ENCODE results near the gene RAMP3. TPM values are rescaled to one million over a fixed set of nuclear protein-coding genes. Genes with fewer than 3 reads are reported as not detected.

RAMP3 gene
- total RNA-seq, 1 experiment from 2014 or later = not detected

- DNase-seq (ENCODE audit: low spot score) = no peak
These were observed 22.1 kb downstream of the RAMP3 start for GRCh38 chr7:45179666-45180065.

DNA sequence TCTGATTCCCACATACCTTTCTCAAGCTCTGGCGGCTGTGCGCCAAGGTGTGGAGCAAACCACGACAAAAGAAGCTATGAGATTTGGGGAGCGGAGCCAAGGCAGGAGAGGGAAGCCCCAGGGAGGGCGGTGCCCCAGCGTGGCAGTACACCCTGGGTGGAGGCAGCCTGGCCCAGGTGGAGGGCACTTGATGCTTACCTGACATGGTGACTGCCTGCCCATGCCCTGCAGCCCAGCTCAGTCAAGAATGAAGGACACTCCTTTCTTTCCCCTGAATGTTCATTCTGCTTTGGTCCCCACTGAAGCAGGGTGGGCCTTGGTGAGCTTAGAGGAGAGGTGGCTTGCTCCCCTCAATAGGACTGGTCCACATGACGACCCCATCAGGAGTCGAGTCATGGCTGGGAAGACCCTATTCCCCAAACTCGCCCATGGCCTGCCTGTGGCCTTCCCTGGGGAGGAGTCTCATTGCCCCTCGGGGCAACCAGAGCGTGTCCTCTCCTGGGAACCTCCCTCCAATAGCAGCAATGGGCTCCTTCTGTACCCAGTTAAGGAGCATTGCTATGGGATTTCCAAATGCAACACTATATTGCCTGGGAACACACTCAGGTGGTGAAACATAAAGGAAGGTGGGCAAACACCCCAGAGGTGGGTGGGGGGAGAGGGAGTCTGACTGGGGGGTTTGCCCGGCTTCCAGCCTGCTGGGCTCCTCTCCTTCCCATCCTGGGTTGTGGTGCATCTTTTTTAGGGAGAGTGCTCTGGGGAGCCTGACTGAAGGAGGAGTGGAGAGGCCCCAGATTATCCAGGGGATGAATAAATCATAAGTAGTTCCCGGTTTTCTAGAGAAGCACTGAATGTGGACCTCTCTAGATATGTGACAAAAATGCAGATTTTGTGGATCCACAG is 22.7 kb downstream of the RAMP3 start:
- DNase-seq (ENCODE audit: low spot score) = no peak

GRCh38 chr7:45181286-45181960 is 23.8 kb downstream of the RAMP3 start:
- no peak for DNase-seq (ENCODE audit: low spot score)

GRCh38 chr7:45181991-45182855 is 24.6 kb downstream of the RAMP3 start:
- DNase-seq (ENCODE audit: low spot score) = no peak

DNA sequence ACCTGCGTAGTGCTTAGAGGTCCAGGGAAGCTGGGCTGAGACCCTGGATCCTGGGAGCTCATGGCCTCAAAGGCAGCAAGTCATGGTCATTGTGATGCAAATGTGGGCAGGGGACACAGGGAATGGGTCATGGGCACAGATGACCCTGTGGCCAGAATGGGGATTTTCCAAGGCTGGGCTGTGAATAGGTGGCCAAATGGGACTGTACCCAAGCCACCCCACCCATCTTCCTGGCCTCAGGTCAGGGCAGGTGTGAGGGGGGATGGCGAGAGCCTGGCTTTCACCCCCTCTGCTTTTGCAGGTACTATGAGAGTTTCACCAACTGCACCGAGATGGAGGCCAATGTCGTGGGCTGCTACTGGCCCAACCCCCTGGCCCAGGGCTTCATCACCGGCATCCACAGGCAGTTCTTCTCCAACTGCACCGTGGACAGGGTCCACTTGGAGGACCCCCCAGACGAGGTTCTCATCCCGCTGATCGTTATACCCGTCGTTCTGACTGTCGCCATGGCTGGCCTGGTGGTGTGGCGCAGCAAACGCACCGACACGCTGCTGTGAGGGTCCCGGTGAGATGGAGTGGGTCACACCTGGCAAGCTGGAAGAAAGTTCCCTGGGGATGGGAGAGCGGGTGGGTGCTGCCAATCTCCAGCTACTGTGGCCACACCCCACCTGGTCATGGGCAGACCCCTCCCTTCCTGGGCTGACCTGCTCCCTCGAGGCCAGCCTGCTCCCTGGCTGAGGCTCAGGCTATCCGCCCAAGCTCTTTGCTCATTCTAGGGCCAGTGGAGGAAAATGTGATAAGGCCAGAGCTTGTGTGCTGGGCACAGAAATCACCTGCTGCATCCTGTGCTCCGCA is 25.5 kb downstream of the RAMP3 start:
- DNase-seq (ENCODE audit: low spot score) = no peak

- no peak for DNase-seq (ENCODE audit: low spot score)
These were observed 26.2 kb downstream of the RAMP3 start for GRCh38 chr7:45183711-45184210.

GRCh38 chr7:45184326-45185027 is 26.9 kb downstream of the RAMP3 start:
- DNase-seq (ENCODE audit: low spot score) = no peak

DNA sequence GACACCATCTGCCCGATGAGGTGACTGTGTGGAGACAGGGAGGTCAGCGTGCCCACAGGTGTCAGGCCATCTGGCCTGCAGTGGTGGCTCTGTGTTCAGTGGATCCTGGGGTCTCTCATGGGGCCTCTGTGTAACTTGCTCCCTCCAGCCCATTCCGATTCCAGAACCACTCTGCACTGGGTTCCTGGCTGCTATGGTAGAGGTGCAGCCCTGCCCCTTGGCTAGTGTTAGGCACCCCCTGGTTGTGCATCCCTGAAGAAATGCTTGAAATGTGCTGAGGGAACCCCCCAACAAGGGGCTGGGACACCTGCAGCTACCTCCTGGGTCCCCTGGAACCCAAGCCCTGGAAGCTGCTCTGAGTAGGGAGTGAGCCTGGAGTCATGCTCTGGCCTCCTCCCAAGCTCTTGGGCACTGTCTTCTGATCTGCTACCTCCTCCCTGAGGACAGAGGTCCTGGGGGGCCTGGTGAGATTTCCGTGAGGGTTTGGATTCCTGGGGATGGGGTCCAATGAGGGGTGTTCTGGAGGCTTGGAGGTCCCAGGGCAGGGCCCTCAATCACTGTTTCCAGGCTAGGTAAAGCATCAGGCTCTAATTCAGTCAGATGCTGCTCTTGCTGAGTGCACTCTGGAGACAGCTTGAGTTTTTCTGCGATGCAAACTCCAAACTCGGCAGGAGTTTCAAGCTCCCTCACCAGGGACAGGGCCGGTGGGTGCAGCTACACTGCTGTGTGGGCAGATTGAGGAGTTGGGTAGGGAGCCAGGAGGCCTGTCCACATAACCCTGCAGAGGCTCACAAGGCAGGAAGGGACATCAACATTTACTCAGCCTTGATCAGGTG is 27.7 kb downstream of the RAMP3 start:
- DNase-seq (ENCODE audit: low spot score) = no peak

DNA sequence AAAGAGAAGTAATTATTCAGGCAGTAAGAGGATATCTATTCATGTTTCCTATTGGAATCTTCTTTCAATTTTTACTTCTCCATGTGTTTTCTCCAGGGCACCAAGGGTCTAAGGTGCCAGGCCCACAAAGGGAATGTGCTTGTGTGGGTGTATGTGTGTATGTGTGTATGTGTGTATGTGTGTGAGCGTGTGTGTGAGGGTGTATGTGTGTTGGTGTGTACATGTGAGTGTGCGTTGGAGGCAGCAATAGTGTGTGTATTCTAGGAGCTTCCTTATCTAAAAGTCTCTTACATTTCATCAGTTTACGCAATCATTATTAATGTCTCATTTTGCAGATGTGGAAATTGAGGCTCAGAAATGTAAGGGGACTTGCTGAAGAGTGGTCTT is 28.3 kb downstream of the RAMP3 start:
- no peak for DNase-seq (ENCODE audit: low spot score)

DNA sequence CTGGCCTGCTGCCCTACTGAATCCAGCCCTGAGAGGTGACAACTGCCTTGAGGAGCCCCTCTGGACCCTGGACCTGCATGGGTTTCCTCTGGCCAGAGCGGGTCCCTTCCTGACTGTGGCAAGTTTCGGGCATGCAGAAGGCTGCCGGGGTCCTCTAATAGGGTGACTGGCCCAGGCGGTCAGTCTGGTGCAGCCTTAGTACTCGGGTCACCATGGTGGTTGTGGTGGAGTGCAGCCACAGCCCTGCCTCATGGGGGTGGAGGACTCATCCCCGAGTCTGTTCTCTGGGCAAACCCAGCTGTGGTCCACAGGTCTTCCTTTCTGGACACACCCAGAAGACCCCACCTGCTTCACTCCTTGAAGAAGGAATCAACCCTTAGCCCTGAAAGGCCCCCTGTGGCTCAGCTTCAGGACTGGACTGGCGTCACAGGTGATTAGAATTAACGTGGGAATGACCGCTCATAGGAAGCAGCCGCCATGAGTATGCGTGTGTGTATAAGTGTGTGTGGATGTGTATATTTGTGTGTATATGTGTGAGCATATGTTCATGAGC is 28.7 kb downstream of the RAMP3 start:
- no peak for DNase-seq (ENCODE audit: low spot score)

- DNase-seq (ENCODE audit: low spot score) = no peak
These were observed 29.7 kb downstream of the RAMP3 start for GRCh38 chr7:45187089-45187945.

GRCh38 chr7:45187946-45188411 is 30.4 kb downstream of the RAMP3 start:
- DNase-seq (ENCODE audit: low spot score) = no peak

- DNase-seq (ENCODE audit: low spot score) = no peak
These were observed 31.1 kb downstream of the RAMP3 start for GRCh38 chr7:45188736-45189135.

GRCh38 chr7:45189151-45189970 is 31.8 kb downstream of the RAMP3 start:
- DNase-seq (ENCODE audit: low spot score) = no peak

GRCh38 chr7:45190406-45191165 is 33.0 kb downstream of the RAMP3 start:
- no peak for DNase-seq (ENCODE audit: low spot score)

- DNase-seq (ENCODE audit: low spot score) = no peak
These were observed 33.8 kb downstream of the RAMP3 start for GRCh38 chr7:45191396-45191795.
